Activated T-cell treated with anti-CD3 and anti-CD28 coated beads, Interleukin-2, amount 50 U/mL, for 24 hours (primary cell): ENCODE measurements around the gene METTL13.

Experiments used
- DNase-seq: peaks from one replicate; pipeline ENCODE4 v3.0.0-alpha.2; 2020
- H3K27ac Mint-ChIP-seq: 2 replicates; pipeline ENCODE4 v1.8.0; 2020; ENCODE audit warnings: mild to moderate bottlenecking, mixed read lengths
- H3K27me3 Mint-ChIP-seq: 2 replicates; pipeline ENCODE4 v1.8.0; 2020; ENCODE audit warnings: mixed read lengths
- H3K36me3 Mint-ChIP-seq: 2 replicates; pipeline ENCODE4 v1.8.0; 2020; ENCODE audit warnings: low read depth, mixed read lengths
- H3K4me1 Mint-ChIP-seq: 2 replicates; pipeline ENCODE4 v1.8.0; 2020; ENCODE audit warnings: low read depth, mixed read lengths
- H3K4me3 Mint-ChIP-seq: 2 replicates; pipeline ENCODE4 v1.8.0; 2020; ENCODE audit warnings: mild to moderate bottlenecking, moderate library complexity, mixed read lengths
- H3K9me3 Mint-ChIP-seq: 2 replicates; pipeline ENCODE4 v1.8.0; 2020; ENCODE audit warnings: mixed read lengths

METTL13 gene

GRCh38 chr1:171781176-171781875 is at the start of gene METTL13:
TSS of gene METTL13 (plus strand) at chr1:171781660. CDS start at chr1:171781968, 308 bp downstream.
- Mint-ChIP-seq H3K36me3 (peaks cover 50% of the 10 kb centered on the region), H3K9me3 (no peaks in the 10 kb centered on the region), H3K27ac (peak within 1 kb of the TSS; percentile 98), H3K27me3 (no peaks in the 10 kb centered on the region), H3K4me1 (peaks cover 52% of the 10 kb centered on the region), H3K4me3 (peak within 1 kb of the TSS; percentile 95)
- DNase-seq, result peak; percentile 98

- H3K4me3 Mint-ChIP-seq, result no peak overlapping the region
- H3K4me1 Mint-ChIP-seq, result peaks cover 43% of the 10 kb centered on the region
- H3K9me3 Mint-ChIP-seq, result no peaks in the 10 kb centered on the region
- DNase-seq, result no peak
- no peak overlapping the region for H3K27ac Mint-ChIP-seq
- H3K36me3 Mint-ChIP-seq, result peaks cover 48% of the 10 kb centered on the region
- no peaks in the 10 kb centered on the region for H3K27me3 Mint-ChIP-seq
Observed at GRCh38 chr1:171736196-171736595, 45.3 kb upstream of the METTL13 start.

GRCh38 chr1:171738911-171739310 is 42.5 kb upstream of the METTL13 start:
- Mint-ChIP-seq H3K4me1 (peaks cover 55% of the 10 kb centered on the region), H3K27ac (peak overlapping the region; percentile 79), H3K9me3 (no peaks in the 10 kb centered on the region), H3K36me3 (peaks cover 49% of the 10 kb centered on the region), H3K27me3 (no peaks in the 10 kb centered on the region), H3K4me3 (peak overlapping the region; percentile 98)
- DNase-seq, result no peak

GRCh38 chr1:171739656-171740055 is 41.8 kb upstream of the METTL13 start:
- Mint-ChIP-seq H3K27me3 (no peaks in the 10 kb centered on the region), H3K27ac (peak overlapping the region; percentile 79), H3K4me3 (peak overlapping the region; percentile 98), H3K36me3 (peaks cover 45% of the 10 kb centered on the region), H3K9me3 (no peaks in the 10 kb centered on the region), H3K4me1 (peaks cover 60% of the 10 kb centered on the region)
- DNase-seq, result no peak

GRCh38 chr1:171740356-171740863 is 41.0 kb upstream of the METTL13 start:
- Mint-ChIP-seq H3K4me3 (peak overlapping the region; percentile 98), H3K36me3 (peaks cover 42% of the 10 kb centered on the region), H3K27ac (peak overlapping the region; percentile 79), H3K9me3 (no peaks in the 10 kb centered on the region), H3K27me3 (no peaks in the 10 kb centered on the region), H3K4me1 (peaks cover 59% of the 10 kb centered on the region)
- DNase-seq, result no peak

GRCh38 chr1:171740987-171741871 is 40.2 kb upstream of the METTL13 start:
- H3K4me3 Mint-ChIP-seq, result peak overlapping the region; percentile 98
- DNase-seq, result peak; percentile 51
- peaks cover 34% of the 10 kb centered on the region for H3K36me3 Mint-ChIP-seq
- H3K27ac Mint-ChIP-seq, result peak overlapping the region; percentile 100
- H3K27me3 Mint-ChIP-seq, result no peaks in the 10 kb centered on the region
- H3K9me3 Mint-ChIP-seq, result no peaks in the 10 kb centered on the region
- H3K4me1 Mint-ChIP-seq, result peaks cover 58% of the 10 kb centered on the region

GRCh38 chr1:171741872-171742576 is 39.4 kb upstream of the METTL13 start, which contains the start of gene VAMP4:
TSS of gene VAMP4 (minus strand) at chr1:171742065. CDS start at chr1:171738414, 3,651 bp downstream.
- DNase-seq, result peak; percentile 92
- Mint-ChIP-seq H3K4me1 (peaks cover 57% of the 10 kb centered on the region), H3K27ac (peak within 1 kb of the TSS; percentile 100), H3K9me3 (no peaks in the 10 kb centered on the region), H3K36me3 (peaks cover 27% of the 10 kb centered on the region), H3K4me3 (peak within 1 kb of the TSS; percentile 98), H3K27me3 (no peaks in the 10 kb centered on the region)

GRCh38 chr1:171742577-171742922 is 38.9 kb upstream of the METTL13 start:
- H3K9me3 Mint-ChIP-seq, result no peaks in the 10 kb centered on the region
- H3K36me3 Mint-ChIP-seq, result peaks cover 24% of the 10 kb centered on the region
- H3K4me3 Mint-ChIP-seq, result peak overlapping the region; percentile 98
- no peak for DNase-seq
- H3K27ac Mint-ChIP-seq, result peak overlapping the region; percentile 100
- H3K4me1 Mint-ChIP-seq, result peaks cover 57% of the 10 kb centered on the region
- no peaks in the 10 kb centered on the region for H3K27me3 Mint-ChIP-seq

DNA sequence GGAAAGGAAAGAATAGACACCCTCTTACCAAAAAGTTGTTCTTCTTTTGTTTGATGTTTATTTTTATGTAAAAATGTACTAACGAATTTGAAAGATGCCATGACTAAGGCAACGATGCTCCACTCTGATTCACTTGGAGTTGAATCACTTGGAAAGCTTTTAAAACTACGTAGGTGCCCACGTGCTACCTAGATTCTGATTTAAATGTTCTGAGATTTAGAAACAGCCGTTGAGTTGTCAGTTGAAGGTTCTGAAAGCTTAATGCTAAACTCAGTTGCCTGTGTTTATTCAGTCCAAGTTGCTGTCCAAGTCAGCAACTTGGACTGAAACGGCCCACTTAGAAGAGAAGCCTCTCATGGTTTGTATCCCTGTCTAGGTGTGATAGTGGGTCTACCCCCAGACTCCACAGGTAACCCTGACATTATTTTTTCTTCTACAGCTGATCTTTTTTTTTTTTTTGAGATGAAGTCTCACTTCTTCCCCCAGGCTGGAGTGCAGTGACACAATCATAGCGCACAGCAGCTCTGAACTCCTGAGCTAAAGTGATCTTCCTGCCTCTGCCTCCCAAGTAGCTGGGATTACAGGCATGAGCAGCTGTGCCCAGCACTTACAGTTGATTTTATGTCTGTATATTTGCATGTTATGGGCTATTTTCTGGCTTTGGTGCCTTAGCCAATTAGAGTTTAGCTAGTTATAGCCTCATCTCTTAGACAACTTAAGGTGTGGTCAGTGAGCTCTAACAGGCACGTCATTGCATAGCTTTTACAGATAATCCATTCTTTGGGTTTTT is 38.2 kb upstream of the METTL13 start:
- Mint-ChIP-seq H3K9me3 (no peaks in the 10 kb centered on the region), H3K4me3 (peak overlapping the region; percentile 98), H3K27me3 (no peaks in the 10 kb centered on the region), H3K27ac (peak overlapping the region; percentile 100), H3K4me1 (peaks cover 54% of the 10 kb centered on the region), H3K36me3 (peaks cover 18% of the 10 kb centered on the region)
- no peak for DNase-seq

DNA sequence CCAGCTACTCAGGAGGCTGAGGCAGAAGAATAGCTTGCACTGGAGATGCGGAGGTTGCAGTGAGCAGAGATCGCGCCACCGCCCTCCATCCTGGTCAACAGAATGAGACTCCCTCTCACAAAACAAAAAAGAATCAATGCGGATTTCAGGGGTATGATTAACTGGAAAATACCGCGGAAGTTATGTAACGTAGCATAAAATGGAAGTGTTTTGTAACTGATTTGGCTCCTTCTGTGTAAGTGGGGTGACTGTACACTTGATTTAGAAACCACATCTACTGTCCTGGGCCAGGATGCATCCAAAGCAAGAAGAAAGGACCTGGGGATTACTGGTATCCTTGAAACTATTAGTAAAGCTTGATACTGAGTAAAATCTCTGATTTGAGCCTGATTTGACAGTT is 36.5 kb upstream of the METTL13 start:
- H3K9me3 Mint-ChIP-seq, result no peaks in the 10 kb centered on the region
- no peak for DNase-seq
- H3K4me3 Mint-ChIP-seq, result no peak overlapping the region
- no peak overlapping the region for H3K27ac Mint-ChIP-seq
- no peaks in the 10 kb centered on the region for H3K27me3 Mint-ChIP-seq
- H3K4me1 Mint-ChIP-seq, result peaks cover 37% of the 10 kb centered on the region
- peaks cover 15% of the 10 kb centered on the region for H3K36me3 Mint-ChIP-seq

- peaks cover 15% of the 10 kb centered on the region for H3K4me1 Mint-ChIP-seq
- DNase-seq, result no peak
- H3K4me3 Mint-ChIP-seq, result no peak overlapping the region
- H3K9me3 Mint-ChIP-seq, result no peaks in the 10 kb centered on the region
- no peaks in the 10 kb centered on the region for H3K36me3 Mint-ChIP-seq
- H3K27me3 Mint-ChIP-seq, result no peaks in the 10 kb centered on the region
- H3K27ac Mint-ChIP-seq, result no peak overlapping the region
Observed at GRCh38 chr1:171748651-171749050, 32.8 kb upstream of the METTL13 start.

DNA sequence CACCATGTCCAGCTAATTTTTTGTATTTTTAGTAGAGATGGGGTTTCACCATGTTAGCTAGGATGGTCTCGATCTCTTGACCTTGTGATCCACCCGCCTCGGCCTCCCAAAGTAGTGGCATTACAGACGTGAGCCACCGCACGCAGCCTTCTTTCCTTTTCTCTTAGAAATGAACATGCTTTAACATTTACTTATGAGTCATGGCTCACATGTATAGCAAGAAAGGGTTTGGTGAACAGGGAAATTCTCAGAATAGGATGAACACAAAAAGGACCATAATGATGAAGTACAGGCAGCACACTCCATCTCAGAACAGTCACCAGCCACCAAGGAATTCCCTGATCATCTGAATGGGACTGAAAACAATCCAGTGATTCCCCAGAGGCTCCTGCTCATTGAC is 30.2 kb upstream of the METTL13 start:
- peak overlapping the region; percentile 44 for H3K27ac Mint-ChIP-seq
- no peaks in the 10 kb centered on the region for H3K36me3 Mint-ChIP-seq
- peaks cover 6% of the 10 kb centered on the region for H3K4me1 Mint-ChIP-seq
- H3K9me3 Mint-ChIP-seq, result no peaks in the 10 kb centered on the region
- no peaks in the 10 kb centered on the region for H3K27me3 Mint-ChIP-seq
- H3K4me3 Mint-ChIP-seq, result no peak overlapping the region
- DNase-seq, result no peak

- no peak for DNase-seq
- Mint-ChIP-seq H3K27me3 (no peaks in the 10 kb centered on the region), H3K9me3 (no peaks in the 10 kb centered on the region), H3K36me3 (no peaks in the 10 kb centered on the region), H3K4me1 (peaks cover 6% of the 10 kb centered on the region), H3K27ac (no peak overlapping the region), H3K4me3 (no peak overlapping the region)
Observed at GRCh38 chr1:171753182-171753581, 28.3 kb upstream of the METTL13 start.
